Testis (tissue), 2 donors: ENCODE results near the gene CXCL6.

Experiments used
- POLR2A ChIP-seq: fragments of 450-650 bp; IDR thresholded peaks from one replicate; pipeline ENCODE4 v1.6.1; 2017; ENCODE audit warnings: antibody characterized with exemption, mild to moderate bottlenecking, moderate library complexity
- TF ChIP-seq, protein P1 (sequence below), 3 experiments: fragments of 450-650 bp in 2 of 3; fragments of 200-600 bp in 1 of 3; sonication (generic) in 1 of 3; IDR thresholded peaks; one replicate each; pipeline ENCODE4 v1.5.1; 2016 to 2019; ENCODE audit warnings: antibody characterized with exemption in 3 of 3, mild to moderate bottlenecking in 2 of 3, moderate library complexity in 1 of 3

DNA sequence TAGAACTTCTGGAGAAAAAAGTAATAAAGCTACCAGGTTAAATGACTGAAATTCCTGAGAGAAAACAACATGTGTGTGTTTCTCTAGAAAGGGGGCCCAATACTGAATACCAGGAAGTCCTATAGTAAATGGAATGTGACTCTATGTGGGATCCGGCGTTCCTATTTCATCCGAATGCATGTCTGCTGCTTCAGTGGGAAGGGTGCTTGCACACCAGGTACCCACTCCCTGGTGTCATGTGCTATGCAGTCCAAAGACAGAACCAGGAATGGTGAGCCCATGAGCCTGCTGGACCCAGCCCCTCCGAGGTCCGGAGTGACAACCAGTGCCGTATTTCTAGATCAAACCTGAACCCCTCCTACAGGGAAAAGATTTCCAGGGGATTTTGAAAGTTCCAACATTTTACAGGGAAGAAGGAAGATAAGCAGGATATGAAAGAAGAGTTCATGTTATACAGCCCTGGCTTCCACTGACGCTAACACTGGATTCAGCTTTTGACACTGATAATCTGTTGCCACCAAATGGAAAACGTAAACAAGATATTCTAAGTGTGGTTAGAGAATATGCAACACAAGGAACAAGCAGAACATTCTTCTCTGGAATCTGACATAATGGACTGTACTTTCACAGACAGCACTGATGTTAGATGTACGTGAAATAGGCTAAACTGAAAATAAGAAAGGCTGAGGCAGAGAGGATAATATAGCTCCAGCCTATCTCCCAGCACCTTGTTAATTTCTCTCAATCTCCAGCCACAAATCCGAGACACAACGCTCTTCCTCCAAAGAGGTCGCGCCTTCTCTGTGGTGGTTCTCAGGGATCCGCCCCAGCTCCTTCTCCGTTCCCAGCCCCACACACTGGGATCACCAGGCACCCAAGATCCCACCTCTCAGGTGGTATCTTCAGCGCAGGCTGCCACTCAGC, 32.0 kb downstream of the CXCL6 start:
- TF ChIP-seq, protein P1, sequence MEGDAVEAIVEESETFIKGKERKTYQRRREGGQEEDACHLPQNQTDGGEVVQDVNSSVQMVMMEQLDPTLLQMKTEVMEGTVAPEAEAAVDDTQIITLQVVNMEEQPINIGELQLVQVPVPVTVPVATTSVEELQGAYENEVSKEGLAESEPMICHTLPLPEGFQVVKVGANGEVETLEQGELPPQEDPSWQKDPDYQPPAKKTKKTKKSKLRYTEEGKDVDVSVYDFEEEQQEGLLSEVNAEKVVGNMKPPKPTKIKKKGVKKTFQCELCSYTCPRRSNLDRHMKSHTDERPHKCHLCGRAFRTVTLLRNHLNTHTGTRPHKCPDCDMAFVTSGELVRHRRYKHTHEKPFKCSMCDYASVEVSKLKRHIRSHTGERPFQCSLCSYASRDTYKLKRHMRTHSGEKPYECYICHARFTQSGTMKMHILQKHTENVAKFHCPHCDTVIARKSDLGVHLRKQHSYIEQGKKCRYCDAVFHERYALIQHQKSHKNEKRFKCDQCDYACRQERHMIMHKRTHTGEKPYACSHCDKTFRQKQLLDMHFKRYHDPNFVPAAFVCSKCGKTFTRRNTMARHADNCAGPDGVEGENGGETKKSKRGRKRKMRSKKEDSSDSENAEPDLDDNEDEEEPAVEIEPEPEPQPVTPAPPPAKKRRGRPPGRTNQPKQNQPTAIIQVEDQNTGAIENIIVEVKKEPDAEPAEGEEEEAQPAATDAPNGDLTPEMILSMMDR (IDR thresholded peaks at IDR 0.05) = no peak
- TF ChIP-seq POLR2A = no peak
